WERI-Rb-1 (cell line): Measurements from ENCODE around the gene ERGIC3.

Experiments used
- DNase-seq: peaks from one replicate; pipeline ENCODE4 v3.0.0-alpha.2; 2020
- H3K27ac ChIP-seq: fragments of 250-450 bp; sonication (Bioruptor Pico); 2 replicates; pipeline ENCODE4 v1.5.1; 2020; ENCODE audit warnings: mild to moderate bottlenecking, moderate library complexity
- H3K27me3 ChIP-seq: fragments of 250-450 bp; sonication (Bioruptor Pico); 2 replicates; pipeline ENCODE4 v1.5.1; 2021; ENCODE audit warnings: mild to moderate bottlenecking, low read depth, moderate library complexity; ENCODE audit not compliant: insufficient read depth, severe bottlenecking
- H3K36me3 ChIP-seq: fragments of 250-450 bp; sonication (Bioruptor Pico); 2 replicates; pipeline ENCODE4 v1.5.1; 2020; ENCODE audit warnings: mild to moderate bottlenecking, moderate library complexity
- H3K4me3 ChIP-seq: 2 replicates; pipeline ENCODE4 v1.5.1; 2011; ENCODE audit warnings: low read depth, mild to moderate bottlenecking, control low read depth, low read length
- H3K9me3 ChIP-seq: fragments of 250-450 bp; sonication (Bioruptor Pico); 2 replicates; pipeline ENCODE4 v1.5.1; 2021; ENCODE audit warnings: mild to moderate bottlenecking, moderate library complexity; ENCODE audit not compliant: severe bottlenecking
- TF ChIP-seq, protein P1 (sequence below): IDR thresholded peaks from 2 replicates; pipeline ENCODE4 v1.5.1; 2011; ENCODE audit warnings: low read depth, mild to moderate bottlenecking, control low read depth, inconsistent platforms, low read length

ERGIC3 gene

DNA sequence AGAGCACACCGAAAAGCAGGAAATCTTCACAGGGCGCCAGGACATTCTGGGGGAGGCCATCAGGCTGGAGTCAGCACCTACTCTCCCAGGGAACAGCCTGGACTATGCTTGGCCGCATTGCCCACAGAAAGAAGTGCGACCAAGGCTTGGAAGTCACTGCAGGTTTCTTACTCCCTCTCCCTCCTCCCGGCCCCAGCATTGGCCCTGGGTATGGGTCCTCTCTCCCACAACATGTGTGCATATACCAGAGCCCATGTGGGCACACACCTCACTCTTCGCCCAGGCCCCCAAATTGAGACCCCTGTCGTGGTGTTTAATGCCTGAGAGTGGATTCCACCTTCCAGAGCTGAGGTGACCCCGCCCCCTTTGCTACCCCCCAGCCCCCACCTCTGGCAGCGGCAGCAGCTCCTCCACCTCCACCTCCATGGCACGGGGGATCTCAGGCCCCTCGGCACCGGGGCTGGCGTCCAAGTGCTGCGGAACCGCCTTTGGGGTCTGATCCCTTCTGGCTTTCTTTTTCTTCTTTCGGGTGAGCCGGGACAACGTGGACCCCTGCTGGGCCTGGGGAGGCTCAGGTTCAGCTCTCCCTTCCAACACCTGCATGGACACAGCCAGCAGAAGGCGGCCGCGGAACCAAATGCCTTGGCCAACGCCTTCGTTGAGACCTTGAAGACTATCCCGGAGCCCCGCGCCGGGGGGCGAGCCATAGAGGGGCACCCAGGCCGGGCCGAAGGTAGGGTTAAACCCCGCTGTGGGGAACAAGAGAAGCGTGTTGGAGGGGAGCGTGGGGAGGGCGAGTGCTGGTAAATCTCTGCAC is 58.5 kb downstream of the ERGIC3 start:
- Histone ChIP-seq H3K4me3 (no peak overlapping the region), H3K36me3 (no peaks in the 10 kb centered on the region), H3K9me3 (no peaks in the 10 kb centered on the region), H3K27me3 (no peaks in the 10 kb centered on the region), H3K27ac (no peak overlapping the region)
- TF ChIP-seq, protein P1, sequence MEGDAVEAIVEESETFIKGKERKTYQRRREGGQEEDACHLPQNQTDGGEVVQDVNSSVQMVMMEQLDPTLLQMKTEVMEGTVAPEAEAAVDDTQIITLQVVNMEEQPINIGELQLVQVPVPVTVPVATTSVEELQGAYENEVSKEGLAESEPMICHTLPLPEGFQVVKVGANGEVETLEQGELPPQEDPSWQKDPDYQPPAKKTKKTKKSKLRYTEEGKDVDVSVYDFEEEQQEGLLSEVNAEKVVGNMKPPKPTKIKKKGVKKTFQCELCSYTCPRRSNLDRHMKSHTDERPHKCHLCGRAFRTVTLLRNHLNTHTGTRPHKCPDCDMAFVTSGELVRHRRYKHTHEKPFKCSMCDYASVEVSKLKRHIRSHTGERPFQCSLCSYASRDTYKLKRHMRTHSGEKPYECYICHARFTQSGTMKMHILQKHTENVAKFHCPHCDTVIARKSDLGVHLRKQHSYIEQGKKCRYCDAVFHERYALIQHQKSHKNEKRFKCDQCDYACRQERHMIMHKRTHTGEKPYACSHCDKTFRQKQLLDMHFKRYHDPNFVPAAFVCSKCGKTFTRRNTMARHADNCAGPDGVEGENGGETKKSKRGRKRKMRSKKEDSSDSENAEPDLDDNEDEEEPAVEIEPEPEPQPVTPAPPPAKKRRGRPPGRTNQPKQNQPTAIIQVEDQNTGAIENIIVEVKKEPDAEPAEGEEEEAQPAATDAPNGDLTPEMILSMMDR = no peak
- DNase-seq = no peak

DNA sequence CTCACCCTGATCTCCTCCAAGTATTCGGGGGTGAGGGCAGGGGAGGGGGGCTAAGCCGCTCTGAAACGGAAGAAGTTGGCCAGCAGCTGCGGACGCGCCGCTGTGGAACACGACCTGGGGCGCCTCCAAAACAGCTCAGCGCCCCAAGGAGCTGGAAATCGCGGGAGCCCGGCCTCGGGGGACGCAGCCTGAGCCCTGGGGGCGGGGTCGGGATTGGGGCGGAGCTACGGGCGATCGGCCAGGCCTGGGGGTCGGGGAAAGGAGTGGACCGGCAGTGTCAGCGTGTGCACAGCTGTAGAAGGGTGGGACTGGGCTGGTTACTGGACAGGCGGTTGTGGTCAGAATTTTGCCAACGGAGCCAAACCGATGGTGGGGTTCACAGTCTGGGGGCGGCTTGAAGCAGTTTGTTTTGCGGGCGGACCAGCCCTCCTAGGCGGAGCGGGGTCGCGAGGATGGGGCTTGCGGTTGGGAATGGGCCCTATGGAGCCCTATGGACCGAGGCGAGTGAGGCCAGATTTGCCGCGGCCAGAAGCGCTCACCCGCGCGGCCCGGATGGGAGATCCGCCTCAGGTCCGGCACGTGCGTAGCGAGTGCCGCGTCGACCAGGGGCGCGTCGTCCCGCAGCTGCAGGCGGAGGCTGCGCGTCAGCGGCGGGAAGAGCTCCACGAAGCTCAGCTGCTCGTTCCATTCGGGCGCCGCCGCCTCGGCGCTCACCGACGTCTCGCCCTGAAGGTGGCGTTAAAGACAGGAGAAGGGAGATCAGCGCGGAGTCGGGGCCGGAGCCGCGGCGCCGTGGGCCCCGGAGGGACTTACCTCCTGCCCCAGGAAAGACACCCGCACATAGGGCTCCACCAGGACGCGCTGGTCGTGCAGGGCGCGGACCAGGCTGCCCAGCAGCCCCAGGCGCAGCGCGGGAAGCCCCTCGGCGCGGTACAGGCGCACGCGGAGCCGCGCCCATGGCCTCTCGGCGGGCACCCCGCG is 59.4 kb downstream of the ERGIC3 start:
- H3K27ac ChIP-seq = no peak overlapping the region
- H3K9me3 ChIP-seq = no peaks in the 10 kb centered on the region
- no peak overlapping the region for H3K4me3 ChIP-seq
- no peaks in the 10 kb centered on the region for H3K36me3 ChIP-seq
- no peaks in the 10 kb centered on the region for H3K27me3 ChIP-seq
- TF ChIP-seq, protein P1 = no peak
- DNase-seq = no peak

DNA sequence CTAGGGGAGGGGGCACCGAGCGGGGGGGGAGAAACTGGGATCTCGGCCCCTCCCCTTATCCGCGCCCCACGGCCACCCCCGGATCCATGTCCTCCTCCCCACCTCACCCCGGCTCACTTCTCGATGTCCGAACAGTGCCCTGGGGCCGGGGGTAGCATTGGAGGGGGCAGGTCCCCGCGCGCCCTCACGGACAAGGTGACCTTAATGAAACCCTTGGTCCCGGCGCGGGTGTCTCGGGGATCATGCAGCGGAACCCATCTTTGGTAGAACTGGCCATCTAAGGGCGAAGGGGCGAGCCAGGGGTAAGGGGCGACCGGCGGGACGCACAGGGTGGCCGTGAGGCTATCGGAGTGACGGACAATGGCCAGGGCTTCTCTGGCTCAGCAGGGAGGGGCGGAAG is 60.1 kb downstream of the ERGIC3 start:
- Histone ChIP-seq H3K9me3 (no peaks in the 10 kb centered on the region), H3K27me3 (no peaks in the 10 kb centered on the region), H3K27ac (no peak overlapping the region), H3K36me3 (no peaks in the 10 kb centered on the region), H3K4me3 (no peak overlapping the region)
- TF ChIP-seq, protein P1 = no peak
- DNase-seq = no peak

DNA sequence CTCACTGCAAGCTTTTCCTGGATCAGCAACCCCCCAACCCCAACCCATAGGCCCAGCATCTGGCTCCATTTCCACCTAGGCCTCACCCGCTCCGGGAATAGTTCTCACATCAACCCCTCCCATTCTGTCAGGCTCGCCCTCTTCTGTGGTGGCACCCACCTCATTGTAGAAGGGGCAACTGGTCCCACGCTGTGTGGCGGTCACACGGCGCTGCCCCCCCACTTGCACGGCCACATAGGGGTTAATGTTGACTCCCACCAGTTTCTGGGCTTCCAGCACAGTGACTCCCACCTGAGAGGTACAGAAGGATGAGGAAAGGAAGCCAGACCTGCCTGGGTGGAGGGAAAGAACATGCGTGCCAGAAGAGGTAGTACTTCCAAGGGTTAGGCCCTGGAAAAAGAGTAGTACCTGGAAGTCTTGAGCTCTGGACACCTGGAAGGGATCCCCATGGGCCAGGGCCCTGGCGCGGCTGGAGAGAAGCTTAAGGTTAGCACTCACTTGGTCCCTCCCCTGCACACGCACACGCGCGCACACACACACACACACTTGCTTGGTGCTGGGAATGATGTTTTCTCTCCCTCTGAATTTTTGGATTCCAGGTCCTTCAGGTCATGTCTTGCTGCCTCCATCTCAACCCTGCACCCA is 61.1 kb downstream of the ERGIC3 start:
- TF ChIP-seq, protein P1 = no peak
- H3K36me3 ChIP-seq = no peaks in the 10 kb centered on the region
- no peak for DNase-seq
- H3K27me3 ChIP-seq = no peaks in the 10 kb centered on the region
- H3K9me3 ChIP-seq = no peaks in the 10 kb centered on the region
- H3K4me3 ChIP-seq = no peak overlapping the region
- no peak overlapping the region for H3K27ac ChIP-seq

DNA sequence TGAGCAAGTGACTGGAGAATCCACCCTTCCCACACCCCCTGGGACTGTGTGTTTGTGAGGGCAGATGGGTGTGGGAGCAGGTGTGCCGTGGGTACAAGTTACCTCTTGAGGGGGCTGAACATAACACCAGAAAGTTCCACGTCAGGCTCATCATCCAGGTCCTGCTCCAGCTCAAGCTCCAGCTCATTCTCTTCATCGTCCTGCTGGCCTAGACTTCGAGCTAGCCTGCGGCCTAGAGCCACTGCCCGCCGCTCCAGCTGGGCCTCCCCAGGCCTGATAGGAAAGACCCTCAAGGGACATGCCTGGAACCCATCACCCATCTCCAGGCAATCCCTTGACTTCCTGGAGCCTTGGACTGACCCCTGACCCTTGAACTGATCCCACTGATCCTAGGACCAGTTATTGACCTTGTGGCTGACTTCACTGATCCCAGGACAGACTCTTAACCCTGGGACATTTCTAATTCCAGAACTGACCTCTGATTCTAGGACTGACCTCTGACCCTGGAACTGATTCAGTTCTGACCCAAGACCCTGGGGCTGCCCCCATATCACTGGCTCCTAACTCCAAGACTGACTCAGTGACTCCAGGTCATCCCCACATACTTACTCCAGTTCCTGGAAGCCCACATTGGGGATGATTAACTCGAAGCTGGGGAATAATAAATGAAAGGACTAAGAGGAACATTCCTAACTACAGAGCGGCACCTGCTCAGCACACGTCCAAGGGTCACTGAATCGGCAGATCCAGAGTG is 62.0 kb downstream of the ERGIC3 start:
- no peaks in the 10 kb centered on the region for H3K27me3 ChIP-seq
- no peak for DNase-seq
- no peaks in the 10 kb centered on the region for H3K36me3 ChIP-seq
- TF ChIP-seq, protein P1 = no peak
- no peak overlapping the region for H3K4me3 ChIP-seq
- H3K9me3 ChIP-seq = no peaks in the 10 kb centered on the region
- no peak overlapping the region for H3K27ac ChIP-seq
